ENCODE measurements around the gene NFE2L3. TPM values are rescaled to one million over a fixed set of nuclear protein-coding genes. Genes with fewer than 3 reads are reported as not detected.

NFE2L3 gene
- total and polyA plus RNA-seq, 9 of the 15 experiments (the other 6 are each of a cell fraction or from before 2014, with no cell fraction given), result 2.9 to 16.9 (median 12.4) TPM

DNA sequence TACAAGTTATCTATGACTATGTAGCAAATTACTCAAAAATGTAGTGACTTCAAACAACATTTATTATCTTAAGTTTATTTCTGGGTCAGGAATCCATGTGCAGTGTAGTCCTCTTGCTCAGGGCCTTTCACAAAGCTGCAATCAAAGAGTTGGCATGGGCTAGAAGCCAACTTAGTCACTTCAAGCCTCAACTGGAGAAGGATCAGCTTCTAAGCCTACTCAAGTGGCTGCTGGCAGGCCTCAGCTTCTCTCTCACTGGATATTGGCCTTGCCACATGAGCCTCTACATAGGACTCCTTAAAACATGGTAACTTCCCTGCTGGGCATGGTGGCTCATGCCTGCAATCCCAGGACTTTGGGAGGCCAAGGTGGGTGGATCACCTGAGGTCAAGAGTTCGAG is 5.0 kb upstream of the NFE2L3 start:
- Histone ChIP-seq H4K20me1 (replicated peaks; ENCODE audit: control insufficient read depth, insufficient read depth, low read length) (no peaks in the 10 kb centered on the region), H3K9ac (ENCODE audit: insufficient read depth in 1 of 2, low read depth in 2 of 2, low read length in 2 of 2) (no peak overlapping the region), H3K27ac (ENCODE audit: extremely low read depth, low read depth, low read length) (no peak overlapping the region), H3K9me3 (replicated peaks; ENCODE audit: control insufficient read depth, insufficient read depth, low read depth, low read length) (no peaks in the 10 kb centered on the region), H3K36me3 (ENCODE audit: control insufficient read depth, insufficient read depth, low read length) (no peaks in the 10 kb centered on the region), H3K4me3 (no peak overlapping the region), H3K4me1 (replicated peaks in 1 of 2; ENCODE audit: control insufficient read depth in 2 of 2, insufficient read depth in 2 of 2, low read length in 2 of 2) (peaks cover 9 to 14% of the 10 kb centered on the region in 2 experiments; a peak in 4 of 5 replicates), H3K79me2 (ENCODE audit: control insufficient read depth, insufficient read depth, low read length) (no peaks in the 10 kb centered on the region; the same call in 2 of the 3 replicates), H3K27me3 (ENCODE audit: control insufficient read depth in 2 of 2, insufficient read depth in 2 of 2, low read length in 2 of 2) (peaks cover 0 to 4% of the 10 kb centered on the region in 2 experiments; a peak in 2 of 5 replicates), H3K9me1 (ENCODE audit: control insufficient read depth, insufficient read depth, low read length) (no peaks in the 10 kb centered on the region), H2AFZ (ENCODE audit: low read depth, low read length) (no peak overlapping the region), H3K4me2 (ENCODE audit: insufficient read depth, low read length) (no peak overlapping the region)
- intact Hi-C loops (cut with micrococcal nuclease), result no loop called here
- FAIRE-seq (no peak), ATAC-seq (no peak), DNase-seq (ENCODE audit: extremely low read depth in 1 of 4, low spot score in 3 of 4) (no peak)
- ChIA-PET POLR2A (interaction anchor here (0.6 to 0.7 kb wide), 2 partner anchors 17 to 293 kb away, joined by 3 to 4 read pairs; no protein-coding TSS in a partner anchor), CTCF (ENCODE audit: low intra/inter-chr PET ratio) (no interaction called here)
- no TSS peak for BruUV-seq (replicated peaks)
- TF ChIP-seq ZFPM2 (CRISPR knock-in tag; IDR thresholded peaks at IDR 0.05), result no peak
- TF ChIP-seq, protein P1, sequence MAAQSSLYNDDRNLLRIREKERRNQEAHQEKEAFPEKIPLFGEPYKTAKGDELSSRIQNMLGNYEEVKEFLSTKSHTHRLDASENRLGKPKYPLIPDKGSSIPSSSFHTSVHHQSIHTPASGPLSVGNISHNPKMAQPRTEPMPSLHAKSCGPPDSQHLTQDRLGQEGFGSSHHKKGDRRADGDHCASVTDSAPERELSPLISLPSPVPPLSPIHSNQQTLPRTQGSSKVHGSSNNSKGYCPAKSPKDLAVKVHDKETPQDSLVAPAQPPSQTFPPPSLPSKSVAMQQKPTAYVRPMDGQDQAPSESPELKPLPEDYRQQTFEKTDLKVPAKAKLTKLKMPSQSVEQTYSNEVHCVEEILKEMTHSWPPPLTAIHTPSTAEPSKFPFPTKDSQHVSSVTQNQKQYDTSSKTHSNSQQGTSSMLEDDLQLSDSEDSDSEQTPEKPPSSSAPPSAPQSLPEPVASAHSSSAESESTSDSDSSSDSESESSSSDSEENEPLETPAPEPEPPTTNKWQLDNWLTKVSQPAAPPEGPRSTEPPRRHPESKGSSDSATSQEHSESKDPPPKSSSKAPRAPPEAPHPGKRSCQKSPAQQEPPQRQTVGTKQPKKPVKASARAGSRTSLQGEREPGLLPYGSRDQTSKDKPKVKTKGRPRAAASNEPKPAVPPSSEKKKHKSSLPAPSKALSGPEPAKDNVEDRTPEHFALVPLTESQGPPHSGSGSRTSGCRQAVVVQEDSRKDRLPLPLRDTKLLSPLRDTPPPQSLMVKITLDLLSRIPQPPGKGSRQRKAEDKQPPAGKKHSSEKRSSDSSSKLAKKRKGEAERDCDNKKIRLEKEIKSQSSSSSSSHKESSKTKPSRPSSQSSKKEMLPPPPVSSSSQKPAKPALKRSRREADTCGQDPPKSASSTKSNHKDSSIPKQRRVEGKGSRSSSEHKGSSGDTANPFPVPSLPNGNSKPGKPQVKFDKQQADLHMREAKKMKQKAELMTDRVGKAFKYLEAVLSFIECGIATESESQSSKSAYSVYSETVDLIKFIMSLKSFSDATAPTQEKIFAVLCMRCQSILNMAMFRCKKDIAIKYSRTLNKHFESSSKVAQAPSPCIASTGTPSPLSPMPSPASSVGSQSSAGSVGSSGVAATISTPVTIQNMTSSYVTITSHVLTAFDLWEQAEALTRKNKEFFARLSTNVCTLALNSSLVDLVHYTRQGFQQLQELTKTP (IDR thresholded peaks at IDR 0.05; ENCODE audit: low read depth in 1 of 2, partially characterized antibody in 2 of 2), result no peak
- no peak for TF ChIP-seq ZNF431 (CRISPR knock-in tag; IDR thresholded peaks at IDR 0.05)
- TF ChIP-seq SMAD4 (CRISPR knock-in tag; conservative IDR thresholded peaks at IDR 0.05), result no peak
- TF ChIP-seq ARHGAP35 (IDR thresholded peaks at IDR 0.05; ENCODE audit: partially characterized antibody), result no peak
- TF ChIP-seq ZNF830 (CRISPR knock-in tag; IDR thresholded peaks at IDR 0.05), result no peak
- no peak for TF ChIP-seq KHSRP (IDR thresholded peaks at IDR 0.05)
- TF ChIP-seq, protein P2, sequence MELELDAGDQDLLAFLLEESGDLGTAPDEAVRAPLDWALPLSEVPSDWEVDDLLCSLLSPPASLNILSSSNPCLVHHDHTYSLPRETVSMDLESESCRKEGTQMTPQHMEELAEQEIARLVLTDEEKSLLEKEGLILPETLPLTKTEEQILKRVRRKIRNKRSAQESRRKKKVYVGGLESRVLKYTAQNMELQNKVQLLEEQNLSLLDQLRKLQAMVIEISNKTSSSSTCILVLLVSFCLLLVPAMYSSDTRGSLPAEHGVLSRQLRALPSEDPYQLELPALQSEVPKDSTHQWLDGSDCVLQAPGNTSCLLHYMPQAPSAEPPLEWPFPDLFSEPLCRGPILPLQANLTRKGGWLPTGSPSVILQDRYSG (tag; conservative IDR thresholded peaks at IDR 0.05; ENCODE audit: low read depth), result no peak
- TF ChIP-seq RHOXF2B (CRISPR knock-in tag; conservative IDR thresholded peaks at IDR 0.05), result no peak
- TF ChIP-seq, protein P3, sequence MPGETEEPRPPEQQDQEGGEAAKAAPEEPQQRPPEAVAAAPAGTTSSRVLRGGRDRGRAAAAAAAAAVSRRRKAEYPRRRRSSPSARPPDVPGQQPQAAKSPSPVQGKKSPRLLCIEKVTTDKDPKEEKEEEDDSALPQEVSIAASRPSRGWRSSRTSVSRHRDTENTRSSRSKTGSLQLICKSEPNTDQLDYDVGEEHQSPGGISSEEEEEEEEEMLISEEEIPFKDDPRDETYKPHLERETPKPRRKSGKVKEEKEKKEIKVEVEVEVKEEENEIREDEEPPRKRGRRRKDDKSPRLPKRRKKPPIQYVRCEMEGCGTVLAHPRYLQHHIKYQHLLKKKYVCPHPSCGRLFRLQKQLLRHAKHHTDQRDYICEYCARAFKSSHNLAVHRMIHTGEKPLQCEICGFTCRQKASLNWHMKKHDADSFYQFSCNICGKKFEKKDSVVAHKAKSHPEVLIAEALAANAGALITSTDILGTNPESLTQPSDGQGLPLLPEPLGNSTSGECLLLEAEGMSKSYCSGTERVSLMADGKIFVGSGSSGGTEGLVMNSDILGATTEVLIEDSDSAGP (CRISPR knock-in tag; IDR thresholded peaks at IDR 0.05), result no peak
- TF ChIP-seq GABPB1 (CRISPR knock-in tag; IDR thresholded peaks at IDR 0.05), result no peak
- in situ Hi-C loops (cut with MboI), result no loop called here
- WGBS (ENCODE audit: insufficient coverage, low coverage, missing lambda C conversion rate), result 50% methylated on average over 1 of the region's 1 CpG
